GM12878 (cell line): ENCODE measurements around the gene ZBTB34. TPM values are rescaled to one million over a fixed set of nuclear protein-coding genes. Genes with fewer than 3 reads are reported as not detected.

Experiments used
- ATAC-seq: fragments of 200-7000 bp; cut with Tn5 transposase; 3 replicates; pipeline ENCODE4 v1.9.1; 2020; ENCODE audit warnings: mild to moderate bottlenecking, moderate library complexity
- BruUV-seq: library from RNA; stranded (reverse); fragments of 400-500 nt; replicated peaks from 2 replicates; lab custom pipeline; 2021; lab: Mats Ljungman, UMichigan
- CTCF ChIA-PET: fragments of 300-600 bp; sonication (Branson Sonifier 250); formaldehyde crosslinking; extraction: SDS; loops from one replicate; lab custom pipeline; 2021; ENCODE audit warnings: inconsistent platforms; lab: Yijun Ruan, JAX
- POLR2A ChIA-PET: fragments of 350-600 bp; formaldehyde crosslinking; extraction: SDS; loops from one replicate; lab custom pipeline; 2021; ENCODE audit warnings: inconsistent platforms; lab: Charles Lee
- RAD21 ChIA-PET: fragments of 300-600 bp; sonication (Branson Sonifier 250); formaldehyde crosslinking; loops from one replicate; lab custom pipeline; 2023; ENCODE audit warnings: antibody characterized with exemption; ENCODE audit not compliant: unreplicated experiment; lab: Charles Lee
- SMC1A ChIA-PET: fragments of 300-600 bp; sonication (Branson Sonifier 250); formaldehyde crosslinking; loops from one replicate; lab custom pipeline; 2023; ENCODE audit not compliant: unreplicated experiment, uncharacterized antibody; lab: Charles Lee
- DNase-seq: peaks from one replicate; pipeline ENCODE4 v3.0.0-alpha.2; 2011; ENCODE audit warnings: low read depth, low spot score
- FAIRE-seq: peaks from 3 replicates; lab custom pipeline; 2011; peaks lifted over from hg19 to GRCh38; lab: Jason Lieb, UNC
- H2AFZ ChIP-seq: 2 replicates; pipeline ENCODE4 v1.6.0; 2011; ENCODE audit warnings: low read depth, low read length, control low read depth; ENCODE audit not compliant: control insufficient read depth
- H3K27ac ChIP-seq: 2 replicates; pipeline ENCODE4 v1.5.1; 2011; ENCODE audit warnings: control low read depth; ENCODE audit not compliant: control insufficient read depth, insufficient read depth
- H3K27me3 ChIP-seq, 2 experiments: replicated peaks in 1 of 2; 2 replicates each; pipeline versions ENCODE4 v1.6.0 to v1.6.1; 2011; ENCODE audit warnings: low read length in 1 of 2; ENCODE audit not compliant: control insufficient read depth in 2 of 2, insufficient read depth in 2 of 2
- H3K36me3 ChIP-seq, 2 experiments: 2 replicates each; pipeline ENCODE4 v1.5.1; 2011; ENCODE audit warnings: low read length in 1 of 2; ENCODE audit not compliant: control insufficient read depth in 2 of 2, insufficient read depth in 2 of 2
- H3K4me1 ChIP-seq: 2 replicates; pipeline ENCODE4 v1.6.1; 2011; ENCODE audit warnings: mild to moderate bottlenecking, low read length, moderate library complexity, mixed read lengths; ENCODE audit not compliant: control insufficient read depth, insufficient read depth
- H3K4me2 ChIP-seq: 2 replicates; pipeline ENCODE4 v1.6.0; 2011; ENCODE audit warnings: control low read depth; ENCODE audit not compliant: control insufficient read depth, insufficient read depth
- H3K4me3 ChIP-seq: fragments of 200-600 bp; sonication (generic); 2 replicates; pipeline ENCODE4 v1.5.1; 2016
- H3K79me2 ChIP-seq: 2 replicates; pipeline ENCODE4 v1.6.0; 2011; ENCODE audit warnings: low read length; ENCODE audit not compliant: control insufficient read depth, insufficient read depth
- H3K9ac ChIP-seq: 2 replicates; pipeline ENCODE4 v1.8.0; 2011; ENCODE audit warnings: low read length, control low read depth, mixed read lengths; ENCODE audit not compliant: control insufficient read depth, insufficient read depth
- H3K9me3 ChIP-seq: replicated peaks from 3 replicates; pipeline ENCODE4 v1.5.1; 2011; ENCODE audit warnings: mild to moderate bottlenecking, low read length; ENCODE audit not compliant: control insufficient read depth, insufficient read depth
- H4K20me1 ChIP-seq: 2 replicates; pipeline ENCODE4 v1.6.0; 2011; ENCODE audit not compliant: control insufficient read depth, insufficient read depth
- BRCA1 ChIP-seq: IDR thresholded peaks from 2 replicates; pipeline ENCODE4 v1.6.1; 2011; ENCODE audit warnings: low read depth, low read length, improper control_type of control experiment
- SRF ChIP-seq, 2 experiments: IDR thresholded peaks; 2 replicates each; pipeline ENCODE4 v1.6.1; 2011; ENCODE audit warnings: low read depth in 2 of 2, low read length in 2 of 2, mild to moderate bottlenecking in 1 of 2, moderate library complexity in 1 of 2
- WGBS: methylation state at CpG from one replicate; pipeline ENCODE4 v1.1.6; 2016; ENCODE audit warnings: low lambda C conversion rate; ENCODE audit not compliant: insufficient replicate concordance, insufficient coverage; ENCODE audit errors: missing lambda C conversion rate; 5-methylcytosine and 5-hydroxymethylcytosine counted together
- in situ Hi-C: fragments of 300-500 bp; cut with MboI; formaldehyde crosslinking; loops from 9 replicates; pipeline ENCODE4 v1.14.3; 2018; ENCODE audit warnings: mixed read lengths
- intact Hi-C: fragments of 100-400 bp; cut with micrococcal nuclease; formaldehyde crosslinking; loops from one replicate; pipeline ENCODE4 v1.14.2; 2022; ENCODE audit not compliant: unreplicated experiment
- polyA plus RNA-seq, 11 experiments: library from polyadenylated mRNA; depleted of rRNA in 4 of 11; unstranded in 6 of 11; stranded (reverse) in 5 of 11; fragments of >200 nt; fragmentation: Nextera tagmentation in 4 of 11; fragmentation: Illumina TruSeq in 1 of 11; extraction: Ambion mirVana in 4 of 11; extraction: Trizol in 1 of 11; gene quantifications; 1 replicate in 1 of 11; 2 replicates in 10 of 11; pipeline versions ENCODE4 v1.2.1 to v1.2.3, GENCODE V29; 2011 to 2016; ENCODE audit warnings: inconsistent platforms in 2 of 11, missing spikeins in 2 of 11, low read depth in 1 of 11
- total RNA-seq, 4 experiments: library from RNA; depleted of rRNA in 3 of 4; stranded (reverse); fragments of >200 nt in 3 of 4; fragmentation: Illumina TruSeq in 1 of 4; extraction: Trizol in 1 of 4; gene quantifications; 2 replicates each; pipeline versions ENCODE4 v1.2.1 to v1.2.3, GENCODE V29; 2013 to 2021
- TF ChIP-seq, protein P1 (sequence below), 3 experiments: IDR thresholded peaks in 2 of 3; conservative IDR thresholded peaks in 1 of 3; 2 replicates each; pipeline ENCODE4 v1.5.1; 2011; ENCODE audit warnings: low read depth in 3 of 3, low read length in 3 of 3, mild to moderate bottlenecking in 3 of 3, control low read depth in 2 of 3, moderate library complexity in 2 of 3, inconsistent platforms in 1 of 3, mixed read lengths in 1 of 3; ENCODE audit not compliant: control insufficient read depth in 2 of 3, insufficient read depth in 1 of 3; ENCODE audit errors: extremely low read depth in 1 of 3

ZBTB34 gene
- total and polyA plus RNA-seq, 10 of the 15 experiments (the other 5 are each of a cell fraction or from before 2014, with no cell fraction given), result 0.71 to 11.3 (median 3.8) TPM

DNA sequence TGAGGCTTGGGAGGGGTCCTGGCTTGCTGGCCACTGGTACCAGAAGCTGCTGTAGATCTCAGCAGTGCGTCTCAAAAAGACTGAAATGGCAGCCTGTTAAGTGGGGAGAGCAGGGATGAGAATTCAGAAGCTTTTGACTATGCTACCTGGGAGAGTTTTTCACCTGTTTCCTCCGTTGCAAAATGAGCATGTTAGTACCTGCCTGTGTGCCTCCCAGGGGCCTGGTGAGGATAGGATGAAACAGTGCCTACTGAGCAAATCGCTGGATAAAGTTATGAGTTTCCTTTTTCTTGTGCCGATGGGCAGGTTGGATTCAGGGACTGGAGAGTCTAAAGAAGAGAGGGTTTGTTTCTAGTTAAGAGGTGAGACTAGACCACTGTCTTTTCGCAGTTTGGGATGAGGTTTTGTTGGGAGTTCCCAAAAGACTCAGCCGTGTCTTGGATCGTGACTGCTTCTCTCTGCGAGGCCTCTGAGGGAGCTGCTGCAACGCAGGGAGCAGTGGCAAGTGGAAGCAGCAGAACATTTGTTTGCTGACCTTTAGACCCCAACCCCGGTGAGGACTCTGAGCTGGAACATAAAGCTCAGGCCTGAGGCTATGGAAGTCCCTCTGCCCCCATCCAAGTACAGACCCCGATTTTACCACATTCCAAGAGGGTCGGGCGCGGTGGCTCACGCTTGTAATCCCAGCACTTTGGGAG, 55.6 kb downstream of the ZBTB34 start:
- Histone ChIP-seq H2AFZ (no peak overlapping the region; the same call in 1 of the 2 replicates), H3K9me3 (no peaks in the 10 kb centered on the region; the same call in 2 of the 3 replicates), H3K27ac (no peak overlapping the region), H4K20me1 (no peaks in the 10 kb centered on the region), H3K27me3 (no peaks in the 10 kb centered on the region), H3K4me3 (no peak overlapping the region; the same call in 1 of the 2 replicates), H3K4me1 (peaks cover 8% of the 10 kb centered on the region; the same call in 1 of the 2 replicates), H3K4me2 (peak overlapping the region; percentile 74; the same call in 1 of the 2 replicates), H3K36me3 (no peaks in the 10 kb centered on the region), H3K79me2 (no peaks in the 10 kb centered on the region), H3K9ac (no peak overlapping the region)
- ATAC-seq (no peak), FAIRE-seq (no peak), DNase-seq (no peak)
- intact Hi-C loops (no loop called here), in situ Hi-C loops (no loop called here)
- CTCF ChIA-PET, result interaction anchor here (0.8 to 1.3 kb wide), 2 partner anchors 23 to 25 kb away, joined by 3 to 4 read pairs; no protein-coding TSS in a partner anchor
- no TSS peak for BruUV-seq
- SMC1A ChIA-PET, result no interaction called here
- POLR2A ChIA-PET, result no interaction called here
- no peak for TF ChIP-seq SRF (IDR thresholded peaks at IDR 0.05; ENCODE audit: low read depth in 2 of 2, low read length in 2 of 2)
- 85% methylated on average over 15 of the region's 15 CpGs for WGBS
- RAD21 ChIA-PET, result no interaction called here

DNA sequence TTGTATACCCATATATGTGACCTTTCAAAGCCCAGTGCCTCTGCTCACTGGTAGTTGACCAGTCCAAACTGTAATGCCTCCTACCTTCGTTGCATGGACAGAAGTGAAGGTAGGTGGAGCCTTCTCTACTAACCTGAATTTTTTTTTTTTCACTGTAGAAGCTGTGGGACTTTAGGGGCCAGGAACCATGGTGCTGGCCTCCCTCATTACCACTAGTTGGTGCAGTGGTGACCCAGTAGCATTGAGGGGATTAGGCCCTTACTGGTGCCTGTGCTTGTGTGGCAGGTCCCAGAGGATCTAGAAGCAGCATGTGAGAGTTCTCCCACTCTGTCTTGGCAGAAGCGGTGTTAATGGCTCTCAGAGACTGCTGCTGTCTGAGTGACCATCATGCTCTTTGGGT, 56.5 kb downstream of the ZBTB34 start:
- Histone ChIP-seq H3K79me2 (no peaks in the 10 kb centered on the region), H3K27ac (no peak overlapping the region), H4K20me1 (no peaks in the 10 kb centered on the region), H3K36me3 (no peaks in the 10 kb centered on the region), H3K9me3 (no peaks in the 10 kb centered on the region), H3K4me1 (peaks cover 8% of the 10 kb centered on the region; the same call in 1 of the 2 replicates), H2AFZ (no peak overlapping the region), H3K4me2 (no peak overlapping the region), H3K4me3 (no peak overlapping the region), H3K27me3 (no peaks in the 10 kb centered on the region), H3K9ac (no peak overlapping the region)
- FAIRE-seq, result no peak
- peak; percentile 15 for ATAC-seq
- in situ Hi-C loops, result no loop called here
- RAD21 ChIA-PET, result interaction anchor here (1.1 kb wide), 1 partner anchor 78 kb away, joined by 5 read pairs; no protein-coding TSS in a partner anchor
- BruUV-seq, result no TSS peak
- POLR2A ChIA-PET, result interaction anchor here (1.5 kb wide), 1 partner anchor 9 kb away, joined by 3 read pairs; no protein-coding TSS in a partner anchor
- TF ChIP-seq, protein P1, sequence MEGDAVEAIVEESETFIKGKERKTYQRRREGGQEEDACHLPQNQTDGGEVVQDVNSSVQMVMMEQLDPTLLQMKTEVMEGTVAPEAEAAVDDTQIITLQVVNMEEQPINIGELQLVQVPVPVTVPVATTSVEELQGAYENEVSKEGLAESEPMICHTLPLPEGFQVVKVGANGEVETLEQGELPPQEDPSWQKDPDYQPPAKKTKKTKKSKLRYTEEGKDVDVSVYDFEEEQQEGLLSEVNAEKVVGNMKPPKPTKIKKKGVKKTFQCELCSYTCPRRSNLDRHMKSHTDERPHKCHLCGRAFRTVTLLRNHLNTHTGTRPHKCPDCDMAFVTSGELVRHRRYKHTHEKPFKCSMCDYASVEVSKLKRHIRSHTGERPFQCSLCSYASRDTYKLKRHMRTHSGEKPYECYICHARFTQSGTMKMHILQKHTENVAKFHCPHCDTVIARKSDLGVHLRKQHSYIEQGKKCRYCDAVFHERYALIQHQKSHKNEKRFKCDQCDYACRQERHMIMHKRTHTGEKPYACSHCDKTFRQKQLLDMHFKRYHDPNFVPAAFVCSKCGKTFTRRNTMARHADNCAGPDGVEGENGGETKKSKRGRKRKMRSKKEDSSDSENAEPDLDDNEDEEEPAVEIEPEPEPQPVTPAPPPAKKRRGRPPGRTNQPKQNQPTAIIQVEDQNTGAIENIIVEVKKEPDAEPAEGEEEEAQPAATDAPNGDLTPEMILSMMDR (IDR thresholded peaks at IDR 0.05 in 2 of 3, conservative IDR thresholded peaks at IDR 0.05 in 1 of 3; ENCODE audit: control insufficient read depth in 2 of 3, extremely low read depth in 1 of 3, insufficient read depth in 1 of 3, low read depth in 3 of 3, low read length in 3 of 3), result peak; percentile 3 to 29 (median 27); a peak in 2 of 6 replicates
- no peak for TF ChIP-seq BRCA1
- SMC1A ChIA-PET, result interaction anchor here (0.9 to 1.2 kb wide), 2 partner anchors 52 to 212 kb away, joined by 3 read pairs; no protein-coding TSS in a partner anchor
- intact Hi-C loops, result no loop called here
- CTCF ChIA-PET, result interaction anchor here (0.8 to 1.1 kb wide), 4 partner anchors 9 to 113 kb away, joined by 3 read pairs; no protein-coding TSS in a partner anchor
- 47% methylated on average over 2 of the region's 2 CpGs for WGBS
- no peak for DNase-seq
